H54 (cell line): ENCODE measurements around the gene PPP2R2D.
"Not testable (repeated sequence)": the region's sequence is repeated elsewhere in the genome, so short reads cannot be mapped to it uniquely, and the experiment has no call there.

ENCODE experiments used
- DNase-seq: peaks from one replicate; pipeline ENCODE4 v3.0.0; 2011; ENCODE audit warnings: low spot score, mixed read lengths; ENCODE audit not compliant: insufficient read length
- FAIRE-seq: peaks from 3 replicates; lab custom pipeline; 2011; peaks lifted over from hg19 to GRCh38; lab: Jason Lieb, UNC
- POLR2A ChIP-seq: IDR thresholded peaks from 2 replicates; pipeline ENCODE4 v1.6.1; 2011; ENCODE audit warnings: low read depth, mild to moderate bottlenecking, low read length

Gene PPP2R2D

DNA sequence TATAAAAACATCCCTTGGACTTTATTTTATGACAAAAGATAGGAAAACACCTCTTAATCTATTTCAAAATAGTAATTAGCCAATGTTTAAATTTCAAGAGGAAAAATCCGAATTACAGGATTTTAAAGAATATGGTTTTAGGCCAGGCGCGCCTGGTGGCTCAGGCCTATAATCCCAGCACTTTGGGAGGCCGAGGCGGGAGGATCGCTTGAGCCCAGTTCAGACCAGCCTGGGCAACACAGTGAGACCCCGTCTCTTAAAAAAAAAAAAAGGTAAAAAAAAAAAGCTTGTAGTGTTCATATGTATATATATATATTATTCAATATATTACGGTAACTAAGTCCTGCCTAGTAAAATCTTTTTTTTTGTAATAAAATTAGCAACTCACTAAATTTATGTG is 79.5 kb downstream of the PPP2R2D start:
- TF ChIP-seq POLR2A, result no peak
- no peak for DNase-seq
- no peak for FAIRE-seq

DNA sequence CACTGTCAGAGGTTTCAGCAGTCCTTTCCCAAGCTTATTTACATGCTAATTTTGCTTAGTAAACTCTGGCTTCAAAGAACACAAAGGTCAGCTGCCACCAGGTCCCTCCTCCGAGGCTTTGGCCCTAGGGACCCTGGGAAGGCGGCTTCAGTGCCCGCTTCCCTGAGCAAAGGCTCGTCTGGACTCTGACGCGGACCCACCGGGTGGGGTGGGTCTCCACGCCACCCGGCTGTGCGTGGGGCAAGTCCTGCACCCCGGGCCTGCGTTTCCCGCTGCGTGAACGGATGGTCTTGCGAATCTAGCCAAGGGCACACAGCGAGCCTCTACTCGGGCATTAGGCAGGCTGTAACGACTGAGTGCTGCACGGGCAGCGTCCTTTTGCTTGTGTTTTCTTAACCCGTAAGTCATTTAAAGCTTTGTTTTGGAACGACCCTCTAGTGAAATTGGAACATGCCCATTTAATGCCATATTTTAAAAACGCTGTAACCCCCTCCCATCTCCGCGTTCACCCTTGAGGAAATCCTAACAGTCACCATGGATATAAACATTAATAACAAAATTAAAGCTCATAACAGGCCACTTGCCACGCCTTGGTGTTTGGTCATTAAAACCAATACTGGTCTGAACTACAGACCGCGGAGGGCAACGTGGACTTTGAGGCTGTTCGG is 80.1 kb downstream of the PPP2R2D start:
- FAIRE-seq (no peak), DNase-seq (no peak)
- TF ChIP-seq POLR2A, result no peak

DNA sequence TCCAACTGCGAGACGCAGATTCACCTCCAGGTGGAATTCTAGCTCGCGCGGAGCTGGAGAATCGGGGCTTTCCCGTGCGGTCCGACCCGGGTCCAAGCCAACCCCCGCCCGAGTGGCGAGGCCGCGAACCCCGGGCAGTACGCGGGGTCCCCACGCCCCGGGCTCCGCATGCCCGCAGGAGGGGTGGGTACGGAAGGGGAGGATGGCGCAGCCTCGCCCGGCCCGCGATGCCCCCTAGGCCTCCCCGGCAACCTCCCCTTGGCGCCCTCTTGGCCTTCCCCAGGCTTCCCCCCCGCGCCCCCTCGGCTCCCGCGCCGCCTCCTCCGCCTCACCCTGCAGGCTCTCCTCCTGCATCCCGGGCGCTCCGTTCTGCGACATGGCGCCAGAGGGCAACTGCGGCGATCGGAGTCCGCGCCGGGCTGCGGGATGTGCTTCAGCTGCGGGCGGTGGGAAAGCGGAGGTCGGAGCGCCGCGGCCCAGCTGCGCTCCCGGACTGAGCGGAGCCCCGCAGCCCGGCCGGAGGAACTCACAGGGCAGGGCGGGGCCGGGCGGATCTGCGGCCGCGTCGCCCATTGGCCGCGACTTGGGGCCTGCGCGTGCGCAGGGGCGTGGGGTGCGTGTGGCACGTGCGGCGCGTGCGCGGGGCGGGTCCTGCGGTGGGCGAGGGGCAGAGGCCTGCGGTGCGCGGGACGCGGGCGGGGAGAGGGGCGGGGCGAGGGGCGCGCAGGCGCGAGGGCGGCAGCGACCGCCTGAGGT is 80.8 kb downstream of the PPP2R2D start, which contains the start of gene BNIP3:
BNIP3 (minus strand) TSS at position 495 of the 756 bp plus-strand sequence; CDS start at position 378, 117 bp downstream.
- DNase-seq, result peak; percentile 78
- FAIRE-seq, result no peak
- TF ChIP-seq POLR2A, result peak; percentile 68

DNA sequence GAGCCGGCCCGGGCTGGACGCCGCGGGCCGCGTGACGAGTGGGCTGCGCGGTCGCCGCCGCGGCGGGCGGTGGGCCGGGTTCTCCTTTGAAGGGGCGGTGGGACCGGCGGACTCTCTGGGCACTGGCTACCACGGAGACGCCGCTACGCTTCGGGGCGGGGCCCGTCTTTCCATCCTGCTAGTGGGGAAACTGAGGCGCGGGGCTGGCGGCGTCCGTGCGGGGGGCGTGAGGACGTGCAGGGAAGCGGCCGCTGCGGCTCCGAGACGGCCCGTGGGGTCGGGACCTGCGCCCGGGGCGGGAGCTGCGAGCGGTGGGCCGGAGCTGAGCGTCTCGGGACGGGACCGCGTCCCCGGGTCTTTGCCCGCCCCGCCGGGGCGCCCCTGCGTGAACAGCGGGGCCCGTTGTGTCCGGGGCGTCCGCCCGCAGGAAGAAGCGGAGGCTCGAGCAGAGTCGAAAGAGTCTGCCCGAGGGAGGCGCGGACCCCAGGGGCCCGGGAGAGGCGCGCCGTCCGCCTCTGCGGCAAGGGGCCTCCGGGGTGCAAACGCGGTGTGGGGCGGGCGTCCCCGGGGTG is 81.5 kb downstream of the PPP2R2D start:
- DNase-seq (no peak), FAIRE-seq (no peak)
- TF ChIP-seq POLR2A, result peak; percentile 66; the same call in 1 of the 2 replicates

DNA sequence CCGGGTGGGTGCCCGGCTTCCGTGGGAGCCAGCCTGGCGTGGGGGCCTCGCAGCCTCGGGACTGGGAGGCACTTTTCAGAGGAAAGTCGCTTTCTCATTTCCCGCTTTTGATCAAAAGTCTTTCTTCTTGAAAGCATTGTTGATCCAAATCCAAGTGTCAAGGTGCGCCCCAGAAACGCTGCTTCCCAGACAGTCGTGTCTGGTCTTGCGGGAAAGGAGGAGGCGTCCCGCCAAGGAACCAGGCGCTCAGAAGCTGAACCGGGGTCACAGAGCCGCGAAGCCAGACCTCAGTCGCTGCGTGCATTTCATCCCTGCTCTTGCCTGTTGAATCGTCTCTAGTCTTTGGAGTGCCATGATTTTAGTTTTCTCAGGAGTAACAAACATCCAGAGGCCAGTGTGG is 82.0 kb downstream of the PPP2R2D start:
- FAIRE-seq (no peak), DNase-seq (no peak)
- TF ChIP-seq POLR2A, result no peak

DNA sequence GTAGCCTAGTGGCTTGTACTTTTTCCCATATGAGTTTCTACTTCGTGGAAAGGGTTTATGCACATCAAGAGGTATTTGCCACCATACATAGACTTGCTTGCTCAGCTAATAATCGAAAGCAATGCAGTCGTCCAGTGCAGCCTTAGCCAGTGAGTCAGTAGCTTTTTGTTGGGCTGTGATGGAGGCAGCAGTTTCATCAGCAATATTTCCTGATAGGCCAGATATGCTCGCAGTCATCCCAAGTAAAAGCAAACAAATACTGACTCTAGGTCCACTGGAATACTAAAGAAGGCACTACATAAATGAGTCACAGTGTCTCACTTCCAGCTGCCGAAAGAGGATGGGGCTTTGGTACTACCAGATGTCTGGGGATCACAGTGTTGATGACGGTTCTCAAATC is 83.0 kb downstream of the PPP2R2D start:
- peak; percentile 95 for FAIRE-seq
- DNase-seq, result peak; percentile 85
- no peak for TF ChIP-seq POLR2A

DNA sequence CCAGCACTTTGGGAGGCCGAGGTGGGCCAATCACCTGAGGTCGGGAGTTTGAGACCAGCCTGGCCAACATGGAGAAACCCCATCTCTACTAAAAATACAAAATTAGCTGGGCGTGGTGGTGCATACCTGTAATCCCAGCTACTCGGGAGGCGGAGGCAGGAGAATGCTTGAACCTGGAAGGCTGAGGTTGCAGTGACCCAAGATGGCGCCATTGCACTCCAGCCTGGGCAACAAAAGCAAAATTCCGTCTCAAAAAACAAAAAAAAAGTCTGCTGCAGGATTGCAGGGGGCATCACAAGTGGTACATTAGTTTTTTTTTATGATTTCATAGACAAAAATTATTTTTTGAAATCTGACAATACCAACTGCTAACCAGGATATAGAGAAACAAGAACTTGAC is 86.0 kb downstream of the PPP2R2D start:
- not testable (repeated sequence) for DNase-seq, FAIRE-seq

DNA sequence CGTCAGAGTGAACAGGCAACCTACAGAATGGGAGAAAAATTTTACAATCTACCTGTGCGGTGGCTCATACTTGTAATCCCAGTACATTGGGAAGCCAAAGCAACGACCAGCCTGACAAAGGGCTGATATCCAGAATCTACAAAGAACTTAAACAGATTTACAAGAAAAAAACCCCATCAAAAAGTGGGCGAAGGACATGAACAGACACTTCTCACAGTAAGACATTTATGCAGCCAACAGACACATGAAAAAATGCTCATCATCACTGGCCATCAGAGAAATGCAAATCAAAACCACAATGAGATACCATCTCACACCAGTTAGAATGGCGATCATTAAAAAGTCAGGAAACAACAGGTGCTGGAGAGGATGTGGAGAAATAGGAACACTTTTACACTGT is 86.5 kb downstream of the PPP2R2D start:
- not testable (repeated sequence) for DNase-seq, FAIRE-seq

DNA sequence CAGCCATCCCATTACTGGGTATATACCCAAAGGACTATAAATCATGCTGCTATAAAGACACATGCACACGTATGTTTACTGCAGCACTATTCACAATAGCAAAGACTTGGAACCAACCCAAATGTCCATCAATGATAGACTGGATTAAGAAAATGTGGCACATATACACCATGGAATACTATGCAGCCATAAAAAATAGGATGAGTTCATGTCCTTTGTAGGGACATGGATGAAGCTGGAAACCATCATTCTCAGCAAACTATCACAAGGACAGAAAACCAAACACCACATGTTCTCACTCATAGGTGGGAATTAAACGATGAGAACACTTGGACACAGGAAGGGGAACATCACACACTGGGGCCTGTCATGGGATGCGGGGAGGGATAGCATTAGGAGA is 87.0 kb downstream of the PPP2R2D start:
- not testable (repeated sequence) for FAIRE-seq

DNA sequence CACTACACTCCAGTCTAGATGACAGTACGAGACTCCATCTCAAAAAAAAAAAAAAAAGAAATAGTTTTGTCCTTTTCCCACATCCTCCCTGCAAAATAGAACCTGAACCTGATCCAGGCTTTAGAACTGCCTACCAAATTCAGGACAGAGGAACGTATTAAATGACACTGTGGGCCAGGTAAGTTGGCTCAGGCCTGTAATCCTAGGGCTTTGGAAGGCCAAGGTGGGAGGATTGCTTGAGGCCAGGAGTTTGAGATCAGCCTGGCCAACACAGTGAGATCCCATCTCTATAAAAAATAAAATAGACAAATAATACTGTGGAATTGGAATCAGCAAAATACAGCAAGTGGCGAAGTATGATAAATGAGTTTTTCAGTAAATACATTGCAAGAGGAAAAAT is 90.9 kb downstream of the PPP2R2D start:
- no peak for TF ChIP-seq POLR2A
- DNase-seq, result no peak
- no peak for FAIRE-seq

More for the DNA sequence above, 87.0 kb downstream of the PPP2R2D start:
- DNase-seq, result not testable (repeated sequence)

DNA sequence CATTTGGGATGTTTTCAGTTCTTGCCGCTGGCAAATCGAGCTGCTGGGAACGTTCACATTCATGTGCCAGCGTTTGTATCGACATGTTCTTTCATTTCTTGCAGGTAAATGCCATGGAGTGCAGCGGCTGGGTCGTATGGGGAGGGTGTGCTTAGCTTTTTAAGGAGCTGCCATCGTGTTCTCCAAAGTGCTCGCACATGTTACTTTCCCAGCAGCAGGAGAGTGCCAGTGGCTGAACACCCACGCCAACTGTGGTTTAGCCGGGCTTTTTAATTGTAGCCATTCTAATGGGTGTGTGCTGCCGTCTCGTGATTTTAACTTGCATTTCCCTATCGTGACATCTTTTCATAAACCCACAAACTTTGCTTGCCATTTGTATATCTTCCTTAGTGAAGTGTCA is 92.5 kb downstream of the PPP2R2D start:
- no peak for TF ChIP-seq POLR2A
- FAIRE-seq (no peak), DNase-seq (no peak)

DNA sequence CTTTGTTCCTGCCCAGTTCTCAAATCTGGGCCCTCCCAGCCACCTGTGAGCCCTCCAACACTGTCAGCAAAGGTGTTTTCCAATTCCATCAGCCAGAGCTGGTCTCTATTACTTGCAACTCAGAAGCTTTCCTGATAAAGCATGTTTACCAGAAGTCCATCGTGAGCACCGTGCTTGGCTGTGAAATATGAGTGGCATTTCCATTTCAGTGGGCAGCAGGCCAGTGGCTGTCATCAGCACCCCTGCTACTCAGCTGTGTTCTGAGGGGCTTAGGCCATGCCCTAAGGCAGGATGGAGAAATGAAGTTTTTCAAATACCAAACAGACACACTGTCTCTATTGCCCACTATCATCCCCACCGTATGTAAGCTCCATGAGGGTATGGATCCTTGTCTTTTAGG is 93.6 kb downstream of the PPP2R2D start:
- no peak for TF ChIP-seq POLR2A
- no peak for FAIRE-seq
- no peak for DNase-seq

DNA sequence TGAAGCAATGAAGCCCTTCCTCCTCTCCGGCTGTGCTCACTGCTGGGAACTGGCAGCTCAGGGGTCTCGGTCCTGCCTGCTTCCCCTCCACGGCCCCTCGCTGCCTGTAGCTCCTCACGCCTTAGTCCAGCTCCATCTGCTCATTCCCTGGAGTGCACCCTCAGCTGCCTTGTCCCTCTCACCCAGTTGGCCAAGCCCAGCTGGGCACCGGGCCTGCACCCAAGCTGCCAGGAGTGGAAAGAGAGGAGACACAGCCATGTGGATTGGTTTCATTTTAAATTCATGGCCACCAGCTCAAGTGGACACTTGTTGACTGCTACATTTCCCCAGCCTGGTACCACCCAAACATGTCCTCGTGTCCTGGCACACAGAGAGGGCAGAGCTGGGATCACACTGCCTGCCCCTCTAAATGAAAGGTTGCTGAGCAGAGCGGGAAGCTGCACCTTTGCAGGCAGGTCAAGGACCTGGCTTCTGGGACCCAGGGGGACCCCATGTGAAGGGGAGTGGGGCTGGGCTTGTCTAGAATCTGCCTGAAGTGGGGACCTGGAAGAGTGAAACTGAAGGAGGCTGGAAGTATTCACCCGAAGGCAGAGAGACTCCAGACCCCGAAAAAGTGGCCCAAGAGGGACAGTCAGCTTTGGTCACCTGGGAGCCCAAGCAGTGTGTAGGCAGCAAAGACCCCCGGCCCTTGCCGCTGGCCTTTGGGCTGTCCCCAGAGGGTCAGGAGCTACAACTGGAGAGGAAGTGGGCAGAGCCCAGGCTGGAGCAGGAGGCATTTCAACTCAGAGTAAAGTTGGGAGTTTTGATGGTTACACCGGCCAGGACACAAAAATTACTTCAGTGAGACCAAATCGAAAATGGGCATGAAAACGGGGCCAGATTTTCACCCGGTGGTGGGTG is 95.9 kb downstream of the PPP2R2D start:
- DNase-seq (no peak), FAIRE-seq (no peak)
- TF ChIP-seq POLR2A, result no peak
